Left lung (tissue), 10 donors: ENCODE results near the gene GLIS1. TPM values are rescaled to one million over a fixed set of nuclear protein-coding genes. Genes with fewer than 3 reads are reported as not detected.

ENCODE experiments used
- ATAC-seq: fragments of 200-7000 bp; cut with Tn5 transposase; one replicate; pipeline ENCODE4 v1.9.1; 2020; ENCODE audit warnings: moderate library complexity
- DNase-seq, 4 donors: peaks; one replicate each; pipeline ENCODE4 v3.0.0-alpha.2; 2013 to 2020
- H3K27ac ChIP-seq, 2 donors: fragments of 200-600 bp; sonication (generic) in 1 of 2; one replicate each; pipeline versions ENCODE4 v1.5.0 to v1.8.0; 2020 to 2021
- H3K27me3 ChIP-seq, 2 donors: fragments of 200-600 bp; sonication (generic) in 1 of 2; one replicate each; pipeline versions ENCODE4 v1.5.0 to v1.8.0; 2020 to 2021
- H3K36me3 ChIP-seq, 2 donors: fragments of 200-600 bp; sonication (generic) in 1 of 2; one replicate each; pipeline versions ENCODE4 v1.5.0 to v1.8.0; 2020 to 2021
- H3K4me1 ChIP-seq, 2 donors: fragments of 200-600 bp; one replicate each; pipeline ENCODE4 v1.8.0; 2021
- H3K4me3 ChIP-seq, 2 donors: fragments of 200-600 bp; sonication (generic) in 1 of 2; one replicate each; pipeline versions ENCODE4 v1.5.0 to v1.8.0; 2020 to 2021; ENCODE audit warnings: mild to moderate bottlenecking in 1 of 2
- H3K9me3 ChIP-seq, 2 donors: fragments of 200-600 bp; sonication (generic) in 1 of 2; one replicate each; pipeline versions ENCODE4 v1.5.0 to v1.8.0; 2020 to 2021
- CTCF ChIP-seq, 2 donors: fragments of 200-600 bp; sonication (generic) in 1 of 2; IDR thresholded peaks; one replicate each; pipeline versions ENCODE4 v1.5.0 to v1.8.0; 2021; ENCODE audit warnings: antibody characterized with exemption in 2 of 2
- intact Hi-C, 2 donors: fragments of 100-400 bp; cut with DNase I; formaldehyde crosslinking; loops; one replicate each; pipeline versions ENCODE4 v1.11.2 to v1.14.2; 2022
- polyA plus RNA-seq, 6 donors: library from polyadenylated mRNA; unstranded; fragments of 120-200 nt; gene quantifications; one replicate each; pipeline ENCODE4 v1.2.1, GENCODE V29; 2013; ENCODE audit not compliant: insufficient read length in 6 of 6
- total RNA-seq, 2 donors: library from RNA; stranded (reverse); fragmentation: NEBNext Ultra II Directional; extraction: Animal tissue kit (Norgen Biotek cat#: 25700); gene quantifications; one replicate each; pipeline ENCODE4 v1.2.1, GENCODE V29; 2021
- donor health status: DM: no; HTN: yes; CAD: no.
- donor health status: DM: no; HTN: no; CAD: no.

The GLIS1 gene
- total and polyA plus RNA-seq, 8 donors: 0.06 to 0.16 (median 0.12) TPM; not detected in 4

GRCh38 chr1:53581476-53581875 is 157.5 kb downstream of the GLIS1 start:
- Histone ChIP-seq H3K4me3 (no peak overlapping the region), H3K36me3 (no peaks in the 10 kb centered on the region), H3K9me3 (no peaks in the 10 kb centered on the region), H3K27ac (no peak overlapping the region), H3K4me1 (no peaks in the 10 kb centered on the region), H3K27me3 (no peaks in the 10 kb centered on the region)
- no peak for DNase-seq
- ATAC-seq: no peak
- intact Hi-C loops: no loop called here
- TF ChIP-seq CTCF (IDR thresholded peaks at IDR 0.05): no peak

GRCh38 chr1:53580739-53581475 is 158.1 kb downstream of the GLIS1 start:
- H3K4me1 ChIP-seq: no peaks in the 10 kb centered on the region
- no peak for DNase-seq
- no peak overlapping the region for H3K27ac ChIP-seq
- H3K27me3 ChIP-seq: no peaks in the 10 kb centered on the region
- H3K36me3 ChIP-seq: no peaks in the 10 kb centered on the region
- no peak for ATAC-seq
- no peak overlapping the region for H3K4me3 ChIP-seq
- TF ChIP-seq CTCF (IDR thresholded peaks at IDR 0.05): no peak
- intact Hi-C loops: no loop called here
- no peaks in the 10 kb centered on the region for H3K9me3 ChIP-seq

GRCh38 chr1:53580009-53580400 is 159.0 kb downstream of the GLIS1 start:
- intact Hi-C loops: no loop called here
- H3K9me3 ChIP-seq: no peaks in the 10 kb centered on the region
- no peak overlapping the region for H3K27ac ChIP-seq
- TF ChIP-seq CTCF (IDR thresholded peaks at IDR 0.05): no peak
- DNase-seq (no peak), ATAC-seq (no peak)
- no peaks in the 10 kb centered on the region for H3K4me1 ChIP-seq
- no peaks in the 10 kb centered on the region for H3K27me3 ChIP-seq
- H3K4me3 ChIP-seq: no peak overlapping the region
- no peaks in the 10 kb centered on the region for H3K36me3 ChIP-seq

- ATAC-seq: no peak
- Histone ChIP-seq H3K9me3 (no peaks in the 10 kb centered on the region), H3K4me1 (no peaks in the 10 kb centered on the region), H3K4me3 (no peak overlapping the region), H3K27ac (no peak overlapping the region), H3K27me3 (no peaks in the 10 kb centered on the region), H3K36me3 (no peaks in the 10 kb centered on the region)
- DNase-seq: no peak
- intact Hi-C loops: no loop called here
- no peak for TF ChIP-seq CTCF (IDR thresholded peaks at IDR 0.05)
Measured at GRCh38 chr1:53579221-53580008, 159.5 kb downstream of the GLIS1 start.

GRCh38 chr1:53578358-53578757 is 160.6 kb downstream of the GLIS1 start:
- Histone ChIP-seq H3K36me3 (no peaks in the 10 kb centered on the region), H3K4me3 (no peak overlapping the region), H3K9me3 (no peaks in the 10 kb centered on the region), H3K4me1 (no peaks in the 10 kb centered on the region), H3K27me3 (no peaks in the 10 kb centered on the region), H3K27ac (no peak overlapping the region)
- TF ChIP-seq CTCF (IDR thresholded peaks at IDR 0.05): no peak
- no peak for ATAC-seq
- DNase-seq: no peak
- intact Hi-C loops: no loop called here
